Smooth muscle cell (in vitro differentiated cells): ENCODE results near the gene ZNF385C. TPM values are rescaled to one million over a fixed set of nuclear protein-coding genes. Genes with fewer than 3 reads are reported as not detected.

Experiments used
- DNase-seq: peaks from one replicate; lab custom pipeline; 2025; ENCODE audit not compliant: unreplicated experiment; lab: John Stamatoyannopoulos, UW
- H2AFZ ChIP-seq: fragments of 200-600 bp; sonication (generic); 2 replicates; pipeline ENCODE4 v1.6.0; 2016; ENCODE audit warnings: antibody characterized with exemption, low read depth, mild to moderate bottlenecking
- H3F3A ChIP-seq: fragments of 200-600 bp; sonication (generic); 2 replicates; pipeline ENCODE4 v1.6.0; 2017; ENCODE audit warnings: antibody characterized with exemption, low read depth
- H3K27ac ChIP-seq: fragments of 200-600 bp; sonication (generic); 2 replicates; pipeline ENCODE4 v1.5.1; 2016; ENCODE audit warnings: low read depth, mild to moderate bottlenecking
- H3K27me3 ChIP-seq: fragments of 200-600 bp; sonication (generic); 2 replicates; pipeline ENCODE4 v1.6.1; 2016; ENCODE audit warnings: low read depth, mild to moderate bottlenecking
- H3K36me3 ChIP-seq: fragments of 200-600 bp; sonication (generic); 2 replicates; pipeline ENCODE4 v1.5.1; 2016; ENCODE audit warnings: low read depth
- H3K4me1 ChIP-seq: fragments of 200-600 bp; sonication (generic); 2 replicates; pipeline ENCODE4 v1.5.1; 2016; ENCODE audit warnings: low read depth
- H3K4me2 ChIP-seq: fragments of 200-600 bp; sonication (generic); 2 replicates; pipeline ENCODE4 v1.6.0; 2016; ENCODE audit warnings: mild to moderate bottlenecking
- H3K4me3 ChIP-seq: fragments of 200-600 bp; sonication (generic); 2 replicates; pipeline ENCODE4 v1.5.1; 2016; ENCODE audit warnings: mild to moderate bottlenecking
- H3K79me2 ChIP-seq: fragments of 200-600 bp; sonication (generic); 2 replicates; pipeline ENCODE4 v1.6.0; 2016; ENCODE audit warnings: low read depth, mild to moderate bottlenecking
- H3K9ac ChIP-seq: fragments of 200-600 bp; sonication (generic); 2 replicates; pipeline ENCODE4 v1.6.0; 2016; ENCODE audit warnings: low read depth
- H3K9me3 ChIP-seq: fragments of 200-600 bp; sonication (generic); replicated peaks from 2 replicates; pipeline ENCODE4 v1.5.1; 2016; ENCODE audit warnings: low read depth
- H4K20me1 ChIP-seq: fragments of 200-600 bp; sonication (generic); 2 replicates; pipeline ENCODE4 v1.6.0; 2016; ENCODE audit warnings: low read depth
- CTCF ChIP-seq: fragments of 200-600 bp; sonication (generic); IDR thresholded peaks from 2 replicates; pipeline ENCODE4 v1.5.1; 2017; ENCODE audit warnings: borderline replicate concordance, mild to moderate bottlenecking, antibody characterized with exemption; ENCODE audit not compliant: insufficient read depth, poor library complexity, severe bottlenecking
- WGBS: methylation state at CpG from one replicate; pipeline ENCODE4 v1.1.7; 2016; ENCODE audit warnings: low lambda C conversion rate; 5-methylcytosine and 5-hydroxymethylcytosine counted together
- polyA plus RNA-seq: library from polyadenylated mRNA; unstranded; fragments of >200 nt; fragmentation: Nextera tagmentation; extraction: Ambion mirVana; gene quantifications from 2 replicates; pipeline ENCODE4 v1.2.1, GENCODE V29; 2016
- total RNA-seq: library from RNA; depleted of rRNA; stranded (reverse); fragments of >200 nt; gene quantifications from 2 replicates; pipeline ENCODE4 v1.2.3, GENCODE V29; 2014

ZNF385C gene
- total and polyA plus RNA-seq, 2 experiments from 2014 or later = 0.45 to 0.70 TPM

DNA sequence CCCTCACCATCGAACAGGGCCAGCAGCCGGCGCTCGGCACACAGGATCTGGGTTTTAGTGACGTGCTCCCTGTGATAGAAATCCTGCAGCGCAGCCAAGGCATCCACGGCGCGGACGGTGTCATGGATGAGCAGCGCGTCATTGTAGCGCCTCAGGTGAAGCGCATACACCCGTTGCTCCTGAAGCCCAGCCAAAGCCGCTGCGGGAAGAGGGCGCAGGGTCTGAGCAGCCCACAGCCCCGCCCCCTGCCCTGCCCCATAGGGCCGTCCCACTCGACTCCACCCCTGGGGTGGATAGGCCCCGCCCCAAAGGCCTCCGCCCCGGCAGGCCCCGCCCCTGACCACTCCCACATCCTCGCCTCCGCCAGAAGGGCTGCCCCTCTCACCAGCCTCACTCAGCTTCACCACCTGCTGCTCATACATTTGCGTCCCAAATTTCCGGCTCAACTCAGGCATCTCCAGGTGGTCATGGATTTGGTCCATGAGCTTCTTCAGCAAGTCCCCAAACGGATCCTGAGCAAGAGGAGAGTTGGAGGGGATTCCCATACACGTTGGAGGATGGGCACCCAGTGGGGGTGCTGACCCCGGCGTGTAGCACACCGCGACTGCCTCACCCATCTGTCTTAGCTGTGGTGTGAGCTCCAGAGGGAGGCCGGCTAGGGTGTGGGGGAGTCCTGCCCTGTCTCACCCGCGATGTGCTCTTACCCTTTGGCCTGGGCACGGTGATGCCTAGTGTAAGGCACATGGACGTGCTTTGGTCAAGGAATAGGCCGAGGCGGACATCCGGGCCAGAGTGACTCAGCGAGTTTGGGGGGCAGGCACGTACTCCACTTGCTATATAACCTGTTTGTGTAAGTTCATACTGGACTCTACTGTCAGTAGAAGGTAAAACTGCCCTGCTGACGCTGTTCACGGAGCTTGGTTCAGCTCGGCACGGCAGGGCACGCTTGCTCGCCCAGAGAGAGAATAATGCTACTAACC lies 9.6 kb upstream of the ZNF385C start:
- DNase-seq = peak; percentile 9
- H3K9ac ChIP-seq = no peak overlapping the region
- H3K27me3 ChIP-seq = no peaks in the 10 kb centered on the region
- TF ChIP-seq CTCF = no peak
- H3K79me2 ChIP-seq = no peaks in the 10 kb centered on the region
- no peaks in the 10 kb centered on the region for H3F3A ChIP-seq
- H3K4me3 ChIP-seq = peak overlapping the region; percentile 27
- H4K20me1 ChIP-seq = no peaks in the 10 kb centered on the region
- H3K9me3 ChIP-seq = no peaks in the 10 kb centered on the region
- no peak overlapping the region for H3K27ac ChIP-seq
- WGBS = 30% methylated on average over 51 of the region's 51 CpGs
- peak overlapping the region; percentile 72 for H3K4me2 ChIP-seq
- no peaks in the 10 kb centered on the region for H3K4me1 ChIP-seq
- H3K36me3 ChIP-seq = no peaks in the 10 kb centered on the region
- H2AFZ ChIP-seq = no peak overlapping the region

DNA sequence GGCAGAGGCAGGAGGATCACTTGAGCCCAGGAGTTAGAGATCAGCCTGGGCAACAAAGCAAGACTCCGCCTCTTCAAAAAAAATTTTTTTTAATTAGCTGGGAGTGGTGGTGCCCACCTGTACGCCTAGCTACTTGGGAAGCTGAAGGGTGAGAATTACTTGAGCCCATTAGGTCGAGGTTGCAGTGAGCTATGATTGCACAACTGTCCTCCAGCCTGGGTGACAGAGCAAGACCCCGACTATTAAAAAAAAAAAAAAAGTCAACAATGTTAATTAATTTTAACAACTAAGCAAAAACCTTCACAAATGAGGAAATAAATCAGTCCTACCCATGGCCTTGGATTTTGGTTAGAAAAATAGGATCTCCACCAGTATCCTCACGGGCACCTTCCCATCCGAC lies 8.9 kb upstream of the ZNF385C start:
- Histone ChIP-seq H3K79me2 (no peaks in the 10 kb centered on the region), H3K4me1 (no peaks in the 10 kb centered on the region), H3F3A (no peaks in the 10 kb centered on the region), H3K9me3 (no peaks in the 10 kb centered on the region), H3K27ac (no peak overlapping the region), H3K4me3 (peak overlapping the region; percentile 27), H3K9ac (no peak overlapping the region), H4K20me1 (no peaks in the 10 kb centered on the region), H3K4me2 (peak overlapping the region; percentile 72), H3K27me3 (no peaks in the 10 kb centered on the region), H3K36me3 (no peaks in the 10 kb centered on the region), H2AFZ (no peak overlapping the region)
- no peak for DNase-seq
- WGBS = 62% methylated on average over 6 of the region's 6 CpGs
- TF ChIP-seq CTCF = no peak

GRCh38 chr17:42106009-42106408 lies 7.7 kb upstream of the ZNF385C start:
- Histone ChIP-seq H3K79me2 (no peaks in the 10 kb centered on the region), H3K4me2 (no peak overlapping the region), H4K20me1 (no peaks in the 10 kb centered on the region), H2AFZ (no peak overlapping the region), H3K4me3 (no peak overlapping the region), H3F3A (no peaks in the 10 kb centered on the region), H3K4me1 (no peaks in the 10 kb centered on the region), H3K36me3 (no peaks in the 10 kb centered on the region), H3K27ac (no peak overlapping the region), H3K9ac (no peak overlapping the region), H3K27me3 (no peaks in the 10 kb centered on the region), H3K9me3 (no peaks in the 10 kb centered on the region)
- DNase-seq = no peak
- TF ChIP-seq CTCF = no peak
- WGBS = 100% methylated on average over 2 of the region's 2 CpGs

- no peaks in the 10 kb centered on the region for H4K20me1 ChIP-seq
- no peak overlapping the region for H3K4me3 ChIP-seq
- no peaks in the 10 kb centered on the region for H3K9me3 ChIP-seq
- H3K4me1 ChIP-seq = no peaks in the 10 kb centered on the region
- TF ChIP-seq CTCF = no peak
- H3K27me3 ChIP-seq = peaks cover 5% of the 10 kb centered on the region
- no peak overlapping the region for H3K9ac ChIP-seq
- no peak overlapping the region for H3K27ac ChIP-seq
- DNase-seq = no peak
- H3K4me2 ChIP-seq = no peak overlapping the region
- no peaks in the 10 kb centered on the region for H3K36me3 ChIP-seq
- WGBS = 69% methylated on average over 3 of the region's 3 CpGs
- H3F3A ChIP-seq = no peaks in the 10 kb centered on the region
- H2AFZ ChIP-seq = no peak overlapping the region
- H3K79me2 ChIP-seq = no peaks in the 10 kb centered on the region
Measured at GRCh38 chr17:42104264-42104663, 6.0 kb upstream of the ZNF385C start.
